22Rv1 (cell line): ENCODE measurements around the gene CIROP.

Experiments
- H3K27ac ChIP-seq: fragments of 450-650 bp; 2 replicates; pipeline ENCODE4 v1.5.1; 2017
- ZFX ChIP-seq: fragments of 450-650 bp; IDR thresholded peaks from 2 replicates; pipeline ENCODE4 v1.6.1; 2017; ENCODE audit warnings: antibody characterized with exemption, borderline replicate concordance
- TF ChIP-seq, protein P1 (sequence below): fragments of 450-650 bp; IDR thresholded peaks from 2 replicates; pipeline ENCODE4 v1.5.1; 2017; ENCODE audit warnings: mild to moderate bottlenecking

CIROP gene

DNA sequence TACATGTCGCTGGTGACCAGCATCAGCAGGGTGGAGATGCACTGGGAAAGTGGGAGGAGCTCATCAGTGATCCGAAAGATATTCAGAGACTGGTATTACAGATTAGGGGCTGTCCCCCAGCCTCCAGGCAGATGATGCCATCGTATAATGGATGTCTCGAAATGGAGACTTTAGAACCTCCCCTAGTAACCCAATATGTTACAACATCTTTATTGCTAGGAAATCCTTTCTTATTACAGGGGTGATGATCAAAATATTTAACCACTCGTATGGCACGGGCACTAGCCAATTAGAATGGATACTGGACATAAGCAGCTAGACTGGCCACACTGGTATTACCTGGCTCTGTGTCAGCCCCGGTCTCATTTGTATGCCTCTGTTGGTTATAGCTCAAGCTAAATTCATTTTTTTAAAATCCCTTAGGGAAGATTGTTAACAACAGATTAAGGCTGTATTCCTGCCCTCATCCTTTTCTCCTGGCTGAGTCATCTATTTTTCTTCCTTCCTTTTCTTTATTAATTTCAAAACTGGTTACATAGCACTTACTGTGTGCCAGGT is 25.0 kb upstream of the CIROP start:
- no peak overlapping the region for H3K27ac ChIP-seq
- TF ChIP-seq, protein P1, sequence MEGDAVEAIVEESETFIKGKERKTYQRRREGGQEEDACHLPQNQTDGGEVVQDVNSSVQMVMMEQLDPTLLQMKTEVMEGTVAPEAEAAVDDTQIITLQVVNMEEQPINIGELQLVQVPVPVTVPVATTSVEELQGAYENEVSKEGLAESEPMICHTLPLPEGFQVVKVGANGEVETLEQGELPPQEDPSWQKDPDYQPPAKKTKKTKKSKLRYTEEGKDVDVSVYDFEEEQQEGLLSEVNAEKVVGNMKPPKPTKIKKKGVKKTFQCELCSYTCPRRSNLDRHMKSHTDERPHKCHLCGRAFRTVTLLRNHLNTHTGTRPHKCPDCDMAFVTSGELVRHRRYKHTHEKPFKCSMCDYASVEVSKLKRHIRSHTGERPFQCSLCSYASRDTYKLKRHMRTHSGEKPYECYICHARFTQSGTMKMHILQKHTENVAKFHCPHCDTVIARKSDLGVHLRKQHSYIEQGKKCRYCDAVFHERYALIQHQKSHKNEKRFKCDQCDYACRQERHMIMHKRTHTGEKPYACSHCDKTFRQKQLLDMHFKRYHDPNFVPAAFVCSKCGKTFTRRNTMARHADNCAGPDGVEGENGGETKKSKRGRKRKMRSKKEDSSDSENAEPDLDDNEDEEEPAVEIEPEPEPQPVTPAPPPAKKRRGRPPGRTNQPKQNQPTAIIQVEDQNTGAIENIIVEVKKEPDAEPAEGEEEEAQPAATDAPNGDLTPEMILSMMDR: no peak
- TF ChIP-seq ZFX: no peak

GRCh38 chr14:23128969-23129758 is 24.4 kb upstream of the CIROP start:
- TF ChIP-seq, protein P1: no peak
- TF ChIP-seq ZFX: no peak
- no peak overlapping the region for H3K27ac ChIP-seq

- TF ChIP-seq, protein P1: no peak
- TF ChIP-seq ZFX: no peak
- H3K27ac ChIP-seq: no peak overlapping the region
Measured at GRCh38 chr14:23127861-23128260, 23.1 kb upstream of the CIROP start.

DNA sequence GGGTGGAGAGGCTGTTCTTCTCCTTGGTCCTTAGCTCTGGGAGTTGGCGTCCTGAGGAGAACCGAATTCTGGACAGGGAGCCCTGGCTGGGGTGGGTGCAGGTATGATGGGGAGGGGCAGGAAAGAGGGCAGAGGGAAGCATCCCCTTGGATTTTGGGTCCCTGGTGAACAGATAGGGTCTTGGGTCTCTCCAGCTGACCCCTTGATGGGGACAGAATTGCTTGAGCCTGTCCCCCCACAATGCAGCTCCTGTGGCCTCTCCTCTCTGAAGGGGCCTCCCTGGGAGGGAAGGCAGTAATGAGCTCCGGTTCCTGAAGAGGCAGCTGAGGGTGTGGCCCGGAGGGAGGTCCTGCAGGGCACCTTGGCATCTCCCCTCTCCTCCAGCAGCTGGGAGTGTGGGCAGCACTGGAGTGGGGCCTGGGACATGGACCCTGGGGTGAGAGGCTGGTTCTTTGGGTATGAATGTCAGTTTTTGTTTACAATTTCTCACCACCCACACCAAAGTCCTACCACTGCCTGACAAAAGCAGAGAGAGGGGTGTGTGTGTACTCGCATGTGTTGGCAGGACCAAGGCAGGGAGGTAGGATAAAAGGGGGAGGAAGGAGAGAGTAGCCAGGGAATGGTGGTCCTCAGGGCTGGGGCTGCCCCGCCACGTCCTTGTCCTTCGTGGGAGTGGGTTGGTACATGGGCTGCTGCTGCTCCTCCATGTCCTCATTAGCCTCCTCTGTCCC is 21.9 kb upstream of the CIROP start:
- no peak overlapping the region for H3K27ac ChIP-seq
- TF ChIP-seq, protein P1: no peak
- TF ChIP-seq ZFX: no peak

- no peak overlapping the region for H3K27ac ChIP-seq
- TF ChIP-seq, protein P1: no peak
- TF ChIP-seq ZFX: no peak
Measured at GRCh38 chr14:23125933-23126524, 21.2 kb upstream of the CIROP start.

GRCh38 chr14:23125011-23125410 is 20.2 kb upstream of the CIROP start:
- TF ChIP-seq, protein P1: no peak
- no peak for TF ChIP-seq ZFX
- H3K27ac ChIP-seq: no peak overlapping the region
